Thyroid gland (tissue), 4 donors: ENCODE results near the gene ZNF462.

Experiments
- POLR2A ChIP-seq, 2 donors: fragments of 450-650 bp; IDR thresholded peaks; one replicate each; pipeline ENCODE4 v1.6.1; 2017; ENCODE audit warnings: antibody characterized with exemption in 2 of 2, mild to moderate bottlenecking in 2 of 2, moderate library complexity in 1 of 2
- TF ChIP-seq, protein P1 (sequence below), 6 experiments: fragments of 200-600 bp in 3 of 6; fragments of 450-650 bp in 3 of 6; sonication (generic) in 3 of 6; IDR thresholded peaks; one replicate each; pipeline ENCODE4 v1.5.1; 2016 to 2019; ENCODE audit warnings: antibody characterized with exemption in 6 of 6, mild to moderate bottlenecking in 2 of 6, inconsistent platforms in 1 of 6, moderate library complexity in 1 of 6

- peak in 1 of 2 donors; percentile 6 for TF ChIP-seq POLR2A (IDR thresholded peaks at IDR 0.05)
- TF ChIP-seq, protein P1, sequence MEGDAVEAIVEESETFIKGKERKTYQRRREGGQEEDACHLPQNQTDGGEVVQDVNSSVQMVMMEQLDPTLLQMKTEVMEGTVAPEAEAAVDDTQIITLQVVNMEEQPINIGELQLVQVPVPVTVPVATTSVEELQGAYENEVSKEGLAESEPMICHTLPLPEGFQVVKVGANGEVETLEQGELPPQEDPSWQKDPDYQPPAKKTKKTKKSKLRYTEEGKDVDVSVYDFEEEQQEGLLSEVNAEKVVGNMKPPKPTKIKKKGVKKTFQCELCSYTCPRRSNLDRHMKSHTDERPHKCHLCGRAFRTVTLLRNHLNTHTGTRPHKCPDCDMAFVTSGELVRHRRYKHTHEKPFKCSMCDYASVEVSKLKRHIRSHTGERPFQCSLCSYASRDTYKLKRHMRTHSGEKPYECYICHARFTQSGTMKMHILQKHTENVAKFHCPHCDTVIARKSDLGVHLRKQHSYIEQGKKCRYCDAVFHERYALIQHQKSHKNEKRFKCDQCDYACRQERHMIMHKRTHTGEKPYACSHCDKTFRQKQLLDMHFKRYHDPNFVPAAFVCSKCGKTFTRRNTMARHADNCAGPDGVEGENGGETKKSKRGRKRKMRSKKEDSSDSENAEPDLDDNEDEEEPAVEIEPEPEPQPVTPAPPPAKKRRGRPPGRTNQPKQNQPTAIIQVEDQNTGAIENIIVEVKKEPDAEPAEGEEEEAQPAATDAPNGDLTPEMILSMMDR (IDR thresholded peaks at IDR 0.05) = no peak
Measured at GRCh38 chr9:106885451-106885850, 22.5 kb downstream of the ZNF462 start.
